ENCODE data around the gene TWNK. TPM values are rescaled to one million over a fixed set of nuclear protein-coding genes. Genes with fewer than 3 reads are reported as not detected.

TWNK gene
- total RNA-seq, 6 experiments from 2014 or later: 5.7 to 9.5 (median 7.0) TPM

- H3K9me3 Mint-ChIP-seq: no peaks in the 10 kb centered on the region
- peaks cover 10% of the 10 kb centered on the region; the same call in 1 of the 2 replicates for H3K36me3 Mint-ChIP-seq (ENCODE audit: low read depth)
- TF ChIP-seq, protein P1, sequence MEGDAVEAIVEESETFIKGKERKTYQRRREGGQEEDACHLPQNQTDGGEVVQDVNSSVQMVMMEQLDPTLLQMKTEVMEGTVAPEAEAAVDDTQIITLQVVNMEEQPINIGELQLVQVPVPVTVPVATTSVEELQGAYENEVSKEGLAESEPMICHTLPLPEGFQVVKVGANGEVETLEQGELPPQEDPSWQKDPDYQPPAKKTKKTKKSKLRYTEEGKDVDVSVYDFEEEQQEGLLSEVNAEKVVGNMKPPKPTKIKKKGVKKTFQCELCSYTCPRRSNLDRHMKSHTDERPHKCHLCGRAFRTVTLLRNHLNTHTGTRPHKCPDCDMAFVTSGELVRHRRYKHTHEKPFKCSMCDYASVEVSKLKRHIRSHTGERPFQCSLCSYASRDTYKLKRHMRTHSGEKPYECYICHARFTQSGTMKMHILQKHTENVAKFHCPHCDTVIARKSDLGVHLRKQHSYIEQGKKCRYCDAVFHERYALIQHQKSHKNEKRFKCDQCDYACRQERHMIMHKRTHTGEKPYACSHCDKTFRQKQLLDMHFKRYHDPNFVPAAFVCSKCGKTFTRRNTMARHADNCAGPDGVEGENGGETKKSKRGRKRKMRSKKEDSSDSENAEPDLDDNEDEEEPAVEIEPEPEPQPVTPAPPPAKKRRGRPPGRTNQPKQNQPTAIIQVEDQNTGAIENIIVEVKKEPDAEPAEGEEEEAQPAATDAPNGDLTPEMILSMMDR (IDR thresholded peaks at IDR 0.05): no peak
- H3K27ac Mint-ChIP-seq: no peak overlapping the region
- H3K27me3 Mint-ChIP-seq (ENCODE audit: insufficient read depth): 0 out of 2 replicates have a peak, but pooled peaks cover 3% of the 10 kb centered on the region
- H3K4me1 Mint-ChIP-seq (ENCODE audit: low read depth): no peaks in the 10 kb centered on the region
- no peak for DNase-seq
- H3K4me3 Mint-ChIP-seq: no peak overlapping the region
Measured at GRCh38 chr10:100948916-100949315, 38.4 kb upstream of the TWNK start.

DNA sequence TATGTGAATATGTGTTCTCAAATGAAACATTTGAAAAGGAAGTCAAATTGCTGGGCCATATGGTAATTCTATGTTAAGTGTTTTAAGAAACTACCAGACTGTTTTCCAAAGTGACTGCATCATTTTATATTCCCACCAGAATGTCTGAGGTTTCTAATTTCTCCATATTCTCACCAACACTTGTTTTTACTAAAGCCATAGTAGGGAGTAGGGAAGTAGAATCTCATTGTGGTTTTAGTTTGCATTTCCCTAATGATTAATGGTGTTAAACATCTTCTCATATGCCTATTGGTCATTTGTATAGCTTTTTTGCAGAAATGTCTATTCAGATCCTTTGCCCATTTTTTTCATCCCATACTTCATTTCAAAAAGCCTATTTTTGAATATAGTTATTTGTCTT, 27.1 kb upstream of the TWNK start:
- H3K9me3 Mint-ChIP-seq: no peaks in the 10 kb centered on the region
- no peak overlapping the region for H3K4me3 Mint-ChIP-seq
- TF ChIP-seq, protein P1 (IDR thresholded peaks at IDR 0.05): no peak
- no peaks in the 10 kb centered on the region for H3K27me3 Mint-ChIP-seq (ENCODE audit: insufficient read depth)
- H3K4me1 Mint-ChIP-seq (ENCODE audit: low read depth): no peaks in the 10 kb centered on the region
- DNase-seq: no peak
- peaks cover 26% of the 10 kb centered on the region for H3K36me3 Mint-ChIP-seq (ENCODE audit: low read depth)
- H3K27ac Mint-ChIP-seq: no peak overlapping the region

DNA sequence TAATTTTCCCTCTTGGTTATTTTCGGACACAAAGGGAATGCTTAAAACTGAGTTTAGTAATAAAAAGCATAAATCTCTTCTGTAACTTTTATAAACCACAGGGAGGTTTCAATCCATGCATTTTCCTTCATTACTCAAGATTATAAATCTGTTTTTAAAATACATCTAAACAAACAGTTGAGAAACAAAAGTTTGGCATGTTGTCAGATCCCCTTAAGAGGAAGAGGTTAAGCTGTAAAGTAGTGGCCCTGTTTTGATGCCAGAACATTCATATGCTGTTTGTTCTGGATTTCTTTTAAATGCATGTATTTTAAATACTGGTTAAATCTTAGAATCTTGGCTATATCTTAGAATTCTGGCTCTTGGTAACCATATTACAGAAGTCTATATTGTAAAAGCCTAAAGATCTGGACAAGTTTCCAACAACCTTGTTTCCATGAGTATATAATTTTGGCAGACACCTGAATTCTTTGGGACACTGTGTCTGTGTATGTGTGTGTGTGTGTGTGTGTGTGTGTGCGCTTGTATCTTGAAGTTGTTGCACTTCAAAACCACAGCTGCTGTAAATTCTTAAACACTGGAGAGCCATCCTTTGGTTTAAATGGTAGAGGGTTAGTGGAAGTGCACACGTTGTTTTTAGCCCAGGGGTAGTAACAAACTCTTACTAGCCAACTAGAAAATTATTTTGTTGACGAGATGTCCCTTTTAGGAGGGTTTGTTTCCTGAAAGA, 24.8 kb upstream of the TWNK start:
- Mint-ChIP-seq H3K27ac (no peak overlapping the region), H3K36me3 (ENCODE audit: low read depth) (peaks cover 21% of the 10 kb centered on the region), H3K9me3 (no peaks in the 10 kb centered on the region), H3K4me3 (no peak overlapping the region), H3K27me3 (ENCODE audit: insufficient read depth) (no peaks in the 10 kb centered on the region), H3K4me1 (ENCODE audit: low read depth) (no peaks in the 10 kb centered on the region)
- no peak for DNase-seq
- TF ChIP-seq, protein P1 (IDR thresholded peaks at IDR 0.05): no peak

GRCh38 chr10:100963826-100964225, 23.5 kb upstream of the TWNK start:
- Mint-ChIP-seq H3K27me3 (ENCODE audit: insufficient read depth) (no peaks in the 10 kb centered on the region; the same call in 1 of the 2 replicates), H3K27ac (no peak overlapping the region), H3K9me3 (no peaks in the 10 kb centered on the region), H3K36me3 (ENCODE audit: low read depth) (peaks cover 17% of the 10 kb centered on the region), H3K4me1 (ENCODE audit: low read depth) (peaks cover 7% of the 10 kb centered on the region), H3K4me3 (no peak overlapping the region)
- DNase-seq: no peak
- TF ChIP-seq, protein P1 (IDR thresholded peaks at IDR 0.05): no peak

DNA sequence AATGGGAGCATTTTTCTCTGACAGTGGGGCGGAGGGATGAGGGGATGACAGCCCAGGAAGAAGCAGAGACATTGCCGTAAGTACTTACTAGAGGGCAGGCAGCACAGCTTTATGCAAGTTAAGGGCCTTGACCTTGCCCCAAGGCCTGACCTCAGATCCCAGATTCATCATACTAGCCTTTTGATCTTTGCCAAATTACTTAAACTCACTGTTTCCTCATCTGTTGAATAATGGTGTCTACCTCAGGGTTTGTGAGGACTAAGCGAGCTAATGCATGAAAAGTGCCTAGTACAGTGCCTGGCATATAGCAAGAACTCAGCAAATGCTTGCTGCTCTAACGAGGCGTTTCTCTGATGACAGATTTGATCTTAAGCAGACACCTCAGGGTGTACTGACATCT, 21.5 kb upstream of the TWNK start:
- no peak for DNase-seq
- TF ChIP-seq, protein P1 (IDR thresholded peaks at IDR 0.05): no peak
- H3K9me3 Mint-ChIP-seq: no peaks in the 10 kb centered on the region

More for the DNA sequence above, 21.5 kb upstream of the TWNK start:
- H3K27ac Mint-ChIP-seq: no peak overlapping the region
- no peaks in the 10 kb centered on the region; the same call in 1 of the 2 replicates for H3K27me3 Mint-ChIP-seq (ENCODE audit: insufficient read depth)
- H3K4me1 Mint-ChIP-seq (ENCODE audit: low read depth): peaks cover 9% of the 10 kb centered on the region
- H3K4me3 Mint-ChIP-seq: no peak overlapping the region
- peaks cover 12% of the 10 kb centered on the region for H3K36me3 Mint-ChIP-seq (ENCODE audit: low read depth)

Measured in HFFc6 (cell line).